Trophoblast cell (in vitro differentiated cells and primary cell): ENCODE results near the gene UBE3A.

Experiments used
- DNase-seq, 2 donors: peaks; one replicate each; pipeline ENCODE4 v3.0.0-alpha.2; 2016
- H2AFZ ChIP-seq: 2 replicates; pipeline ENCODE4 v1.6.1; 2013; ENCODE audit warnings: low read length, moderate library complexity, mild to moderate bottlenecking; ENCODE audit not compliant: insufficient read depth, poor library complexity
- H2AK5ac ChIP-seq: 2 replicates; pipeline ENCODE4 v1.6.1; 2013; ENCODE audit warnings: mild to moderate bottlenecking, low read length
- H2BK120ac ChIP-seq: 2 replicates; pipeline ENCODE4 v1.6.1; 2013; ENCODE audit warnings: low read length, mild to moderate bottlenecking, moderate library complexity; ENCODE audit not compliant: insufficient read depth, poor library complexity
- H2BK12ac ChIP-seq: 2 replicates; pipeline ENCODE4 v1.6.1; 2013; ENCODE audit warnings: mild to moderate bottlenecking, low read length, moderate library complexity
- H2BK5ac ChIP-seq: 2 replicates; pipeline ENCODE4 v1.6.1; 2013; ENCODE audit warnings: low read length, low read depth, moderate library complexity, mild to moderate bottlenecking; ENCODE audit not compliant: poor library complexity
- H3K14ac ChIP-seq: 2 replicates; pipeline ENCODE4 v1.6.1; 2013; ENCODE audit warnings: mild to moderate bottlenecking, low read length
- H3K18ac ChIP-seq: 2 replicates; pipeline ENCODE4 v1.6.1; 2013; ENCODE audit warnings: mild to moderate bottlenecking, low read length
- H3K23ac ChIP-seq: 2 replicates; pipeline ENCODE4 v1.6.1; 2013; ENCODE audit warnings: low read length
- H3K27ac ChIP-seq: 2 replicates; pipeline ENCODE4 v1.5.1; 2013; ENCODE audit warnings: low read depth, mild to moderate bottlenecking, inconsistent platforms, low read length, moderate library complexity
- H3K27me3 ChIP-seq: 2 replicates; pipeline ENCODE4 v1.6.1; 2013; ENCODE audit warnings: inconsistent platforms, mild to moderate bottlenecking, low read length, moderate library complexity; ENCODE audit not compliant: insufficient read depth
- H3K36me3 ChIP-seq, 2 experiments: 1 replicate in 1 of 2; 2 replicates in 1 of 2; pipeline ENCODE4 v1.6.1; 2013; ENCODE audit warnings: low read length in 2 of 2, mild to moderate bottlenecking in 2 of 2, moderate library complexity in 1 of 2; ENCODE audit not compliant: insufficient read depth in 2 of 2, control insufficient read depth in 1 of 2
- H3K4ac ChIP-seq: 2 replicates; pipeline ENCODE4 v1.6.1; 2013; ENCODE audit warnings: low read depth, mild to moderate bottlenecking, low read length, moderate library complexity
- H3K4me1 ChIP-seq, 2 experiments: 1 replicate in 1 of 2; 2 replicates in 1 of 2; pipeline ENCODE4 v1.6.1; 2013; ENCODE audit warnings: low read length in 2 of 2, mild to moderate bottlenecking in 2 of 2, moderate library complexity in 1 of 2; ENCODE audit not compliant: insufficient read depth in 2 of 2, control insufficient read depth in 1 of 2
- H3K4me2 ChIP-seq: 2 replicates; pipeline ENCODE4 v1.6.1; 2013; ENCODE audit warnings: inconsistent platforms, mild to moderate bottlenecking, low read length, moderate library complexity
- H3K4me3 ChIP-seq: 2 replicates; pipeline ENCODE4 v1.5.1; 2013; ENCODE audit warnings: mild to moderate bottlenecking, low read depth, low read length, inconsistent platforms
- H3K79me1 ChIP-seq: one replicate; pipeline ENCODE4 v1.6.1; 2013; ENCODE audit warnings: low read length
- H3K79me2 ChIP-seq: 2 replicates; pipeline ENCODE4 v1.6.1; 2013; ENCODE audit warnings: low read length, mild to moderate bottlenecking; ENCODE audit not compliant: control insufficient read depth, insufficient read depth, poor library complexity
- H3K9ac ChIP-seq: 2 replicates; pipeline ENCODE4 v1.6.1; 2013; ENCODE audit warnings: mild to moderate bottlenecking, low read length
- H3K9me3 ChIP-seq: 2 replicates; pipeline ENCODE4 v1.6.1; 2013; ENCODE audit warnings: low read depth, mild to moderate bottlenecking, control low read depth, inconsistent platforms, low read length; ENCODE audit not compliant: insufficient read depth
- H4K12ac ChIP-seq: 2 replicates; pipeline ENCODE4 v1.6.1; 2013; ENCODE audit warnings: low read depth, mild to moderate bottlenecking, low read length, moderate library complexity
- H4K8ac ChIP-seq: 2 replicates; pipeline ENCODE4 v1.6.1; 2013; ENCODE audit warnings: low read depth, mild to moderate bottlenecking, low read length, moderate library complexity
- H4K91ac ChIP-seq: one replicate; pipeline ENCODE4 v1.6.1; 2013; ENCODE audit warnings: low read depth, mild to moderate bottlenecking, low read length, moderate library complexity
- WGBS: extraction: QIAGEN DNeasy Blood & Tissue Kit; methylation state at CpG from one replicate; pipeline ENCODE4 v1.1.7; 2013; ENCODE audit warnings: missing lambda C conversion rate; ENCODE audit not compliant: insufficient read length, insufficient coverage; ENCODE audit errors: extremely low coverage; 5-methylcytosine and 5-hydroxymethylcytosine counted together

The UBE3A gene

GRCh38 chr15:25323420-25323819 is 115.4 kb downstream of the UBE3A start:
- H4K8ac ChIP-seq = no peak overlapping the region

GRCh38 chr15:25287823-25288222 is 151.0 kb downstream of the UBE3A start:
- Histone ChIP-seq H2BK120ac (no peak overlapping the region), H3K9me3 (peaks cover 2% of the 10 kb centered on the region), H2BK5ac (no peak overlapping the region), H3K79me1 (no peaks in the 10 kb centered on the region), H2BK12ac (no peak overlapping the region), H3K79me2 (no peaks in the 10 kb centered on the region), H4K12ac (no peak overlapping the region), H2AK5ac (no peak overlapping the region), H3K27ac (no peak overlapping the region), H3K4me1 (no peaks in the 10 kb centered on the region), H3K4ac (no peak overlapping the region), H3K18ac (no peak overlapping the region), H3K27me3 (no peaks in the 10 kb centered on the region), H3K23ac (no peak overlapping the region), H4K8ac (no peak overlapping the region), H3K4me2 (no peak overlapping the region), H2AFZ (no peak overlapping the region), H3K4me3 (no peak overlapping the region), H4K91ac (no peak overlapping the region), H3K36me3 (no peaks in the 10 kb centered on the region), H3K14ac (no peak overlapping the region), H3K9ac (peak overlapping the region; percentile 61)
- DNase-seq = no peak
- WGBS = no CpG with 5 or more reads among the region's 3 CpGs

More at GRCh38 chr15:25323420-25323819, 115.4 kb downstream of the UBE3A start:
- no peaks in the 10 kb centered on the region for H3K36me3 ChIP-seq
- H3K4ac ChIP-seq = no peak overlapping the region
- H3K79me1 ChIP-seq = no peaks in the 10 kb centered on the region
- H2AFZ ChIP-seq = no peak overlapping the region
- no peak overlapping the region for H3K4me3 ChIP-seq
- WGBS = no CpG with 5 or more reads among the region's 1 CpG
- H3K23ac ChIP-seq = no peak overlapping the region
- H4K12ac ChIP-seq = no peak overlapping the region
- no peak overlapping the region for H3K9ac ChIP-seq
- H3K14ac ChIP-seq = no peak overlapping the region
- H3K9me3 ChIP-seq = no peaks in the 10 kb centered on the region
- H2BK5ac ChIP-seq = no peak overlapping the region
- H2BK12ac ChIP-seq = no peak overlapping the region
- H4K91ac ChIP-seq = no peak overlapping the region
- no peaks in the 10 kb centered on the region for H3K79me2 ChIP-seq
- no peak overlapping the region for H2BK120ac ChIP-seq
- H2AK5ac ChIP-seq = no peak overlapping the region
- H3K4me1 ChIP-seq = no peaks in the 10 kb centered on the region
- no peak for DNase-seq
- no peaks in the 10 kb centered on the region for H3K27me3 ChIP-seq
- no peak overlapping the region for H3K27ac ChIP-seq
- no peak overlapping the region for H3K18ac ChIP-seq
- no peak overlapping the region for H3K4me2 ChIP-seq
